Measurements from ENCODE around the gene RAPGEF1. TPM values are rescaled to one million over a fixed set of nuclear protein-coding genes. Genes with fewer than 3 reads are reported as not detected.
"Not testable (repeated sequence)": the region's sequence is repeated elsewhere in the genome, so short reads cannot be mapped to it uniquely, and the experiment has no call there.

RAPGEF1 gene
- total and polyA plus RNA-seq, 3 donors from 2014 or later = 36.1 to 56.9 (median 55.8) TPM

DNA sequence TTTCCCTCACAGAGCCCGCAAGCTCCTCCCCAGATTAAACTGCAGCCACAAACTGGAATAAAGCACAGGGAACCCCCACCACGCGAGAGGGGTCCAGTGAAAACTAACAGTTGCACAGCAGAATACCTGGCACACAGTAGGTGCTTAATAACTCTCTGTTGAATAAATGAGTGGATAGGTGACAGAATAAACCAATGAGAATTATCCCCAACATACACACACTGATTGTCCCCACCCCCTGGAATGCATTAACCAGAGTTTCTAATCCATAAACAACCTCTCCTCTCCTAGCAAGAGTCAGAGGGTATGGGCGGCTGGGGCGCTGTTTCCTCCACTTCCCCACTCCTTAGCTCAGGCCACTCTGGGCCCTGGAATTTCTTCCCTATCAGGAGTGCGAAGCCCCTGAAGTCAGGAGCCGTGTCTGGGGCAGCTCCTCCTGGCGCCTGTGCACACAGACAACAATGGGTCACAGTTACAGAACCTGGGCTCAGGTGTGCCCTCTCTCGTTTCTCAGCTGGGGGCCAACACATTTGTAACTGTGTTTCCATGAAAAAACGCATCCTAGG is 27.6 kb downstream of the RAPGEF1 start:
- intact Hi-C loops (cut with DNase I; ENCODE audit: low total_unique reads) = no loop called here
- H3K27me3 ChIP-seq = no peaks in the 10 kb centered on the region
- TF ChIP-seq, protein P1, sequence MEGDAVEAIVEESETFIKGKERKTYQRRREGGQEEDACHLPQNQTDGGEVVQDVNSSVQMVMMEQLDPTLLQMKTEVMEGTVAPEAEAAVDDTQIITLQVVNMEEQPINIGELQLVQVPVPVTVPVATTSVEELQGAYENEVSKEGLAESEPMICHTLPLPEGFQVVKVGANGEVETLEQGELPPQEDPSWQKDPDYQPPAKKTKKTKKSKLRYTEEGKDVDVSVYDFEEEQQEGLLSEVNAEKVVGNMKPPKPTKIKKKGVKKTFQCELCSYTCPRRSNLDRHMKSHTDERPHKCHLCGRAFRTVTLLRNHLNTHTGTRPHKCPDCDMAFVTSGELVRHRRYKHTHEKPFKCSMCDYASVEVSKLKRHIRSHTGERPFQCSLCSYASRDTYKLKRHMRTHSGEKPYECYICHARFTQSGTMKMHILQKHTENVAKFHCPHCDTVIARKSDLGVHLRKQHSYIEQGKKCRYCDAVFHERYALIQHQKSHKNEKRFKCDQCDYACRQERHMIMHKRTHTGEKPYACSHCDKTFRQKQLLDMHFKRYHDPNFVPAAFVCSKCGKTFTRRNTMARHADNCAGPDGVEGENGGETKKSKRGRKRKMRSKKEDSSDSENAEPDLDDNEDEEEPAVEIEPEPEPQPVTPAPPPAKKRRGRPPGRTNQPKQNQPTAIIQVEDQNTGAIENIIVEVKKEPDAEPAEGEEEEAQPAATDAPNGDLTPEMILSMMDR (IDR thresholded peaks at IDR 0.05) = no peak
- no peak for DNase-seq
- H3K4me3 ChIP-seq = no peak overlapping the region
- WGBS, 2 donors = 82 to 88% methylated on average over 9 to 10 of the region's 10 CpGs
- H3K4me1 ChIP-seq = peaks cover 11% of the 10 kb centered on the region
- no peak overlapping the region for H3K27ac ChIP-seq
- no peaks in the 10 kb centered on the region for H3K36me3 ChIP-seq (ENCODE audit: low read depth, missing control alignments)
- H3K9me3 ChIP-seq = no peaks in the 10 kb centered on the region

DNA sequence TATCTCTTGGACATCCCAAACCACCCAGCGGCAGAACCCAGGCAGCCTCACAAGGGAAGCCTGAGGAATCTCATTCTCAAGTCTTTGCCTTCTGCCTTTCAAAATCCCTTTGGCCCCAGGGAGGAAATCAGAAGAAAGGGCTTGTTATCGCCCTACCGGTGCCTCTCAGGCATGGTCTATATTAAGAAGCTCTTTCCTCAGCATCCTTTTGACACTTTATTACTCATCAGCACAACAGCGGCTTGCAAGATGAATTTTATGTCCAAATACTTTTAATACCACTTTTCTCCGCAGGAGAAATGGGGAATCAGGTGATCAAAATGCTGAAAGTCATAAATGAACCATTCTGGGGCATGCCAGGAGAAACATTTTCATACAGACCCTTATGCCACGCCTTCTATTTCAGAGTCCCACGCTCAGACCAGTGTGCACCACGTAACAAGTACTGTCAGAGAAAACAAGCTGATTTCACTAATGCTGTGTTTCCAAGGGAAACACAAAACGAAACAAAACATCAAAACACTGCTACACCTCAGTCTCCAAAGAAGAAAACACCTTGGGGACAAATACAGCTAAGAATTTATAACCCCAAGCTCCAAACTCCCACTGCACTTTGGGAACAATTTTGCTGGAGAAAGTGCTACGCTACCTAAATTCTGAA is 30.0 kb downstream of the RAPGEF1 start:
- Histone ChIP-seq H3K27ac (peak overlapping the region in 1 of 2 donors; percentile 45), H3K4me1 (peaks cover 12% of the 10 kb centered on the region), H3K4me3 (no peak overlapping the region), H3K27me3 (no peaks in the 10 kb centered on the region), H3K9me3 (no peaks in the 10 kb centered on the region), H3K36me3 (ENCODE audit: low read depth, missing control alignments) (no peaks in the 10 kb centered on the region)
- DNase-seq = no peak
- intact Hi-C loops (cut with DNase I; ENCODE audit: low total_unique reads) = no loop called here
- TF ChIP-seq, protein P1 (IDR thresholded peaks at IDR 0.05) = no peak
- TF ChIP-seq POLR2A (IDR thresholded peaks at IDR 0.05) = no peak
- WGBS, 2 donors = 79 to 83% methylated on average over 9 to 10 of the region's 10 CpGs

DNA sequence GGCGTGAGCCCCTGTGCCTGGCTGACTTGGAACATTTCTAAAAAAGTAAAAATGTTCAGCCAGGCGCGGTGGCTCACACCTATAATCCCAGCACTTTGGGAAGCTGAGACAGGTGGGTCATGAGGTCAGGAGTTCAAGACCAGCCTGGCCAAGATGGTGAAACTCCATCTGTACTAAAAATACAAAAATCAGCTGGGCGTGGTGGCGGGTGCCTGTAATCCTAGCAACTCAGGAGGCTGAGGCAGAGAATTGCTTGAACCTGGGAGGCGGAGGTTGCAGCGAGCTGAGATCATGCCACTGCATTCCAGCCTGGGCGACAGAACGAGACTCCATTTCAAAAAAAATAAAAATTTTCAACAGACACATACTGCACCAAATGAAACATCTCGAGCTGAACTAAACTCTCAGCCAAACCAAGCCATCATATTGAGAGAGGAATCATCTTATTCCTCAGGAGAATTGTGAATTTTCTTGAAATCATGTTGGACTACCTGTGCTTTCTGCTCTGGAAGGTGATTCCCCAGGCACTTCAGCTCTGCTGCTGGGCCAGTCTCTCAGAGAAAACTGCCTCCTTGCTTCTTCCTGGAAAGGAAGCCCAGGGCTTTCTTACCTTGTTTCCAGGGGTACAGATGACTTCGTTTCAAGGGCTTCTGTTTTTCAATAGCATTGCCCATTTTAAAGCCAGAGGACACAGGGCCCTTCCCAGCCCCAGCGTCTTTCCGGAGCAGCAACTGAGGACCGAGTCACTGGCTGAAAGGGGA is 30.7 kb downstream of the RAPGEF1 start:
- intact Hi-C loops (cut with DNase I; ENCODE audit: low total_unique reads); H3K4me3 ChIP-seq: not testable (repeated sequence)

DNA sequence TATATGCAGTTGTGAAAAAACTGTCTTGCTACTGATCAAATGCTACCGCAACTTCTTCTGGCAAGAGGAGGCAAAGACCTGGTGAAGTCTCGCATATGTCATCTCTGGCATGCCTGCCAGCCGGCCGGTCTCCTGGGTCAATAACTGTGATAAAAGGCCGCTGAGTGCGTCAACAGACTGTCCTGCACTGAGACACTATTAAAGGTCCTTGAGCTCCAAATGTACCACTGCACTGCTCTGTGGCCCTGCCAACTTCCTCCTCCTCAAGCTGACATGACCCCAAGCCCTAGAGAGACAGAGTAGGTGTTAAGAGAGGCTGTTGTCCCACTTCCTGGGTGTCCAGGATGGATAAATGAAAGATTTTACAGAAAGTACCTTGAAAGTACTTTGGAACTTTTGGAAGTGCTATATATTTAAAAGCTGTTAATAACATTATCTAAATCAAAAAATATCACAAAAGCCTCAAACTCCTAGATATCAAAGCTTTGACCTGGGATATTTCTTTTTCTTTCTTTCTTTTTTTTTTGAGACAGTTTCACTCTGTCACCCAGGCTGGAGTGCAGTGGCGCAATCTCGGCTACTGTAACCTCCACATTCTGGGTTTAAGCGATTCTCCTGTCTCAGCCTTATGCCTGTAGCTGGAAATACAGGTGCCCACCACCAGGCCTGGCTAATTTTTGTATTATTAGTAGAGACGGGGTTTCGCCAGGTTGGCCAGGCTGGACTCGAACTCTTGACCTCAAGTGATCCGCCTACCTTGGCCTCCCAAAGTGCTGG is 31.5 kb downstream of the RAPGEF1 start:
- H3K4me3 ChIP-seq = no peak overlapping the region
- no peaks in the 10 kb centered on the region for H3K27me3 ChIP-seq
- no peaks in the 10 kb centered on the region for H3K9me3 ChIP-seq
- 63 to 86% methylated on average over 13 of the region's 13 CpGs for WGBS, 2 donors
- no peaks in the 10 kb centered on the region for H3K36me3 ChIP-seq (ENCODE audit: low read depth, missing control alignments)
- intact Hi-C loops (cut with DNase I; ENCODE audit: low total_unique reads) = no loop called here
- H3K27ac ChIP-seq = peak overlapping the region in 1 of 2 donors; percentile 38
- H3K4me1 ChIP-seq = peaks cover 12% of the 10 kb centered on the region
- peak; percentile 80 for DNase-seq
- TF ChIP-seq, protein P1 (IDR thresholded peaks at IDR 0.05) = no peak
- no peak for TF ChIP-seq POLR2A (IDR thresholded peaks at IDR 0.05)

More for the DNA sequence above, 30.7 kb downstream of the RAPGEF1 start:
- H3K27me3 ChIP-seq; DNase-seq; H3K36me3 ChIP-seq (ENCODE audit: low read depth, missing control alignments); H3K9me3 ChIP-seq: not testable (repeated sequence)
- Histone ChIP-seq H3K27ac (peak overlapping the region in 1 of 2 donors; percentile 45), H3K4me1 (peaks cover 12% of the 10 kb centered on the region)
- 84 to 94% methylated on average over 14 of the region's 14 CpGs for WGBS, 2 donors

DNA sequence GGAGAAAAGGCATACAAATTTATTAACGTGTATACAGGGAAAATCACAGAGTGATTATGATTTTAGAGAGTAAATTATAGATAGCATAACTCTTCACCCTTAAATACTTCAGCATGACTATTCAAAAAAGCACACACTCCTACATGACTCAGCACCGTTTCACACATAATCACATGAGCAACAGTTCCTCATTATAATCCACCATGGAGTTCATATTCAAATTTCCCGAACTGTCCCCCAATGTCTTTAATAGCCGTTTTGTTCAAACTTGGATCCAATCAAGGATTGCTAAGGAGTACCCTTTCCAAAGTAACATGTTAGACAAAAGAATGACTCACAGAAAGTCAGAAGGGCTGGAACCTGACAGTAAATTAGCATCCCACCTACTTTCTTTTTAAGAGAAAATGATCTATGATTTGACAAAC is 32.1 kb downstream of the RAPGEF1 start:
- H3K27ac ChIP-seq = peak overlapping the region in 1 of 2 donors; percentile 38
- no peak for TF ChIP-seq POLR2A (IDR thresholded peaks at IDR 0.05)
- H3K27me3 ChIP-seq = no peaks in the 10 kb centered on the region
- no peak for DNase-seq
- intact Hi-C loops (cut with DNase I; ENCODE audit: low total_unique reads) = no loop called here
- H3K4me3 ChIP-seq = no peak overlapping the region
- peaks cover 12% of the 10 kb centered on the region for H3K4me1 ChIP-seq
- H3K36me3 ChIP-seq (ENCODE audit: low read depth, missing control alignments) = no peaks in the 10 kb centered on the region
- no peaks in the 10 kb centered on the region for H3K9me3 ChIP-seq
- 57 to 63% methylated on average over 4 of the region's 4 CpGs for WGBS, 2 donors

Data from testis (tissue), 3 donors.